Omental fat pad (tissue), 4 donors: ENCODE data around the gene PSMA5. TPM values are rescaled to one million over a fixed set of nuclear protein-coding genes. Genes with fewer than 3 reads are reported as not detected.
"Not testable (repeated sequence)": the region's sequence is repeated elsewhere in the genome, so short reads cannot be mapped to it uniquely, and the experiment has no call there.

Experiments used
- ATAC-seq: fragments of 150-250 bp; one replicate; pipeline ENCODE4 v1.9.1; 2016; ENCODE audit warnings: mild to moderate bottlenecking, moderate library complexity; ENCODE audit not compliant: low FRiP score
- DNase-seq: peaks from one replicate; pipeline ENCODE4 v3.0.0-alpha.2; 2019; ENCODE audit warnings: low spot score
- total RNA-seq, 4 donors: library from RNA; depleted of rRNA; stranded (reverse); fragments of >200 nt; gene quantifications; one replicate each; pipeline ENCODE4 v1.1.0, GENCODE V29; 2016
- TF ChIP-seq, protein P1 (sequence below), 3 donors: fragments of 450-650 bp; IDR thresholded peaks; one replicate each; pipeline ENCODE4 v1.5.1; 2016 to 2017; ENCODE audit warnings: antibody characterized with exemption in 3 of 3, mild to moderate bottlenecking in 3 of 3, moderate library complexity in 2 of 3

PSMA5 gene
- total RNA-seq, 4 donors from 2014 or later: 21.0 to 36.9 (median 29.7) TPM

- ATAC-seq: no peak
- TF ChIP-seq, protein P1, sequence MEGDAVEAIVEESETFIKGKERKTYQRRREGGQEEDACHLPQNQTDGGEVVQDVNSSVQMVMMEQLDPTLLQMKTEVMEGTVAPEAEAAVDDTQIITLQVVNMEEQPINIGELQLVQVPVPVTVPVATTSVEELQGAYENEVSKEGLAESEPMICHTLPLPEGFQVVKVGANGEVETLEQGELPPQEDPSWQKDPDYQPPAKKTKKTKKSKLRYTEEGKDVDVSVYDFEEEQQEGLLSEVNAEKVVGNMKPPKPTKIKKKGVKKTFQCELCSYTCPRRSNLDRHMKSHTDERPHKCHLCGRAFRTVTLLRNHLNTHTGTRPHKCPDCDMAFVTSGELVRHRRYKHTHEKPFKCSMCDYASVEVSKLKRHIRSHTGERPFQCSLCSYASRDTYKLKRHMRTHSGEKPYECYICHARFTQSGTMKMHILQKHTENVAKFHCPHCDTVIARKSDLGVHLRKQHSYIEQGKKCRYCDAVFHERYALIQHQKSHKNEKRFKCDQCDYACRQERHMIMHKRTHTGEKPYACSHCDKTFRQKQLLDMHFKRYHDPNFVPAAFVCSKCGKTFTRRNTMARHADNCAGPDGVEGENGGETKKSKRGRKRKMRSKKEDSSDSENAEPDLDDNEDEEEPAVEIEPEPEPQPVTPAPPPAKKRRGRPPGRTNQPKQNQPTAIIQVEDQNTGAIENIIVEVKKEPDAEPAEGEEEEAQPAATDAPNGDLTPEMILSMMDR (IDR thresholded peaks at IDR 0.05): no peak
Measured at GRCh38 chr1:109377698-109378097, 48.5 kb downstream of the PSMA5 start.

GRCh38 chr1:109373696-109374095, 52.6 kb downstream of the PSMA5 start:
- not testable (repeated sequence) for DNase-seq

More at GRCh38 chr1:109377698-109378097, 48.5 kb downstream of the PSMA5 start:
- DNase-seq: no peak

GRCh38 chr1:109373126-109373525, 53.1 kb downstream of the PSMA5 start:
- DNase-seq (no peak), ATAC-seq (no peak)
- TF ChIP-seq, protein P1 (IDR thresholded peaks at IDR 0.05): no peak

More at GRCh38 chr1:109373696-109374095, 52.6 kb downstream of the PSMA5 start:
- ATAC-seq: not testable (repeated sequence)

- DNase-seq (no peak), ATAC-seq (no peak)
- TF ChIP-seq, protein P1 (IDR thresholded peaks at IDR 0.05): no peak
Measured at GRCh38 chr1:109372281-109372680, 54.0 kb downstream of the PSMA5 start.

DNA sequence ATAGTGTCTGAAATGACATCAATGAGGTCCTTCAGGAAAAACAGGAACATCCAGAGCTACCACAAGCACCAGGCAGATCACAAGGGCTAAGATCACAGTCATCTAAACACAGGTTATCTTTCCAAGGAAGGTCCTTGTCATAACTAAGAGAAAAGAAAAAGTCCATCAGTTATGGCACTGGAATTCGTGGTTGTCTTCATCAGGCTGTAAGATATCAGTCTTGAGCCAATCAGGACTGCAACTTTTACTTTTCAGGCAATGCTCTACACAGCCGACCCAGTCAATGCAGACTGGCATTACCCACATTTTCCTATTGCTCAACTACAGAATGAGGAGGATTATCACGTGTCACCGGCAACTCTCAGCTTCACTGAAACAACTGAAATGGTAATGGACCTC, 54.9 kb downstream of the PSMA5 start:
- ATAC-seq (peak; percentile 91), DNase-seq (no peak)
- TF ChIP-seq, protein P1 (IDR thresholded peaks at IDR 0.05): no peak

DNA sequence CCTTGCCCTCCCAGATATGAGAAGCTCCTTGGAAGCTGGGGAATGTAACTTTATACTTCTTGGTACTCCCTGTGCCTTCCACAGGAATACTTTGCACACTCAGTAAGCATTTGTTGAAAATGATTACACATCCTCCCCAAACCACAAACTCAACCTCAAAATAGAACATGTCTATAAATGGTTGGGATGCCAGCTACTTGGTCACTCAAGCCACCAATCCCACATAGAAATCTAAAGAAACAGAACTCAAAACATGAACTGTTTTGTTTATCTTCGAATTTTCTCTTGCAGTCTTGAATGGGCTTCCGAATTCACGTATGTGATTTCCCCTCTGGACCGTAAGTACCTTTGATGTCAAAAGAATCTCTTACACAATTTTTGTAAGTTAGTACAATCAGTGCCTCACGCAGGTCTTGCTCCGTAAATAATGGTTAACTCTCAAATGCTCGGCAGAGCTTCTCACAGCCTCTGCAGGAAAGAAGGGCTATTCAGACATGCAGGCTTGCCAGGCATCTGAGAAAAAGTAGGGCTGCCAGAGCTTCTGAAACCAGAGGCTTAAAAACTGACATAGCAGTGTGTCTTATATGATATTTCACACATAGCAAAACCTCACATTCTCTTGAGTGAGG, 55.4 kb downstream of the PSMA5 start:
- ATAC-seq (no peak), DNase-seq (no peak)
- TF ChIP-seq, protein P1 (IDR thresholded peaks at IDR 0.05): no peak

- TF ChIP-seq, protein P1 (IDR thresholded peaks at IDR 0.05): no peak
- no peak for DNase-seq
- no peak for ATAC-seq
Measured at GRCh38 chr1:109369167-109369746, 57.0 kb downstream of the PSMA5 start.
